Stimulated activated naive CD4-positive, alpha-beta T cell (primary cell): Measurements from ENCODE around the gene CUL7.

Experiments
- DNase-seq, 6 experiments: peaks; one replicate each; lab custom pipeline; 2025; lab: John Stamatoyannopoulos, UW

Gene CUL7

GRCh38 chr6:43077333-43077809 lies 23.7 kb upstream of the CUL7 start:
- no peak for DNase-seq

- peak in 1 of 6 experiments; percentile 25 for DNase-seq
These were observed 23.0 kb upstream of the CUL7 start for GRCh38 chr6:43076464-43077332.

GRCh38 chr6:43075670-43076463 lies 22.2 kb upstream of the CUL7 start, which contains the start of gene PTK7:
PTK7 (plus strand) TSS chr6:43076314; CDS start chr6:43076489, 175 bp downstream.
- DNase-seq: peak in 5 of 6 experiments; percentile 16 to 28 (median 20)

- DNase-seq: no peak
These were observed 21.4 kb upstream of the CUL7 start for GRCh38 chr6:43074847-43075669.

- DNase-seq: peak in 3 of 6 experiments; percentile 11 to 42 (median 27)
These were observed 16.5 kb upstream of the CUL7 start for GRCh38 chr6:43070028-43070632.

GRCh38 chr6:43062818-43063217 lies 9.2 kb upstream of the CUL7 start:
- DNase-seq: no peak

GRCh38 chr6:43061861-43062260 lies 8.2 kb upstream of the CUL7 start:
- no peak for DNase-seq

- no peak for DNase-seq
These were observed 7.3 kb upstream of the CUL7 start for GRCh38 chr6:43060755-43061633.

GRCh38 chr6:43060034-43060754 lies 6.5 kb upstream of the CUL7 start:
- no peak for DNase-seq

GRCh38 chr6:43059168-43060033 lies 5.8 kb upstream of the CUL7 start, which contains the start of the genes KLC4 and MRPL2:
KLC4 (plus strand) TSS chr6:43059631; CDS start chr6:43061336, 1,705 bp downstream.
MRPL2 (minus strand) TSS chr6:43059434; CDS start chr6:43059381, 53 bp downstream.
- peak; percentile 96 to 99 (median 96) for DNase-seq

- no peak for DNase-seq
These were observed 4.9 kb upstream of the CUL7 start for GRCh38 chr6:43058531-43058930.

- DNase-seq: no peak
These were observed 2.3 kb upstream of the CUL7 start for GRCh38 chr6:43055966-43056365.

- DNase-seq: no peak
These were observed 724 bp upstream of the CUL7 start for GRCh38 chr6:43054206-43054943.

- peak in 2 of 6 experiments; percentile 40 to 48 for DNase-seq
These were observed 658 bp downstream of the CUL7 start for GRCh38 chr6:43052842-43053544.

GRCh38 chr6:43052225-43052841 lies 1.3 kb downstream of the CUL7 start:
- no peak for DNase-seq

GRCh38 chr6:43050981-43051380 lies 2.7 kb downstream of the CUL7 start:
- DNase-seq: no peak

- DNase-seq: no peak
These were observed 5.7 kb downstream of the CUL7 start for GRCh38 chr6:43047998-43048397.
